HepG2 (cell line): ENCODE data around the gene CLEC18C. TPM values are rescaled to one million over a fixed set of nuclear protein-coding genes. Genes with fewer than 3 reads are reported as not detected.

Experiments used
- ARID4A ChIP-seq: sonication (generic); formaldehyde crosslinking; IDR thresholded peaks from 2 replicates; pipeline ENCODE4 v1.5.0; 2020; ENCODE audit warnings: mild to moderate bottlenecking, missing genetic modification reagents, borderline replicate concordance
- BORCS8-MEF2B ChIP-seq: sonication (generic); formaldehyde crosslinking; IDR thresholded peaks from 2 replicates; pipeline ENCODE4 v1.8.0; 2022; ENCODE audit warnings: mild to moderate bottlenecking, missing genetic modification reagents
- CTCF ChIP-seq: sonication (generic); formaldehyde crosslinking; IDR thresholded peaks from 2 replicates; pipeline ENCODE4 v1.5.0; 2020; ENCODE audit warnings: mild to moderate bottlenecking, missing genetic modification reagents, moderate library complexity
- FOXK2 ChIP-seq: fragments of 450-650 bp; IDR thresholded peaks from 2 replicates; pipeline ENCODE4 v1.6.1; 2016
- GLMP ChIP-seq: sonication (generic); formaldehyde crosslinking; IDR thresholded peaks from 2 replicates; pipeline ENCODE4 v1.9.0; 2021; ENCODE audit warnings: missing genetic modification reagents, mild to moderate bottlenecking, borderline replicate concordance
- HNF4G ChIP-seq, 2 experiments: sonication (generic) in 1 of 2; formaldehyde crosslinking in 1 of 2; IDR thresholded peaks; 2 replicates each; pipeline versions ENCODE4 v1.4.0 to v1.6.1; 2011 to 2020; ENCODE audit warnings: borderline replicate concordance in 2 of 2, low read depth in 2 of 2, mild to moderate bottlenecking in 2 of 2, low read length in 1 of 2, missing genetic modification reagents in 1 of 2, moderate library complexity in 1 of 2
- IRF9 ChIP-seq: sonication (generic); formaldehyde crosslinking; IDR thresholded peaks from 2 replicates; pipeline ENCODE4 v1.8.0; 2022; ENCODE audit warnings: missing genetic modification reagents, mild to moderate bottlenecking, borderline replicate concordance
- MIER2 ChIP-seq: IDR thresholded peaks from 2 replicates; pipeline ENCODE4 v1.6.1; 2016; ENCODE audit warnings: missing biosample characterization, missing genetic modification reagents
- PLSCR1 ChIP-seq: sonication (generic); formaldehyde crosslinking; IDR thresholded peaks from 2 replicates; pipeline ENCODE4 v1.5.0; 2020; ENCODE audit warnings: missing genetic modification reagents, mild to moderate bottlenecking, borderline replicate concordance
- SIX4 ChIP-seq: sonication (generic); formaldehyde crosslinking; IDR thresholded peaks from 2 replicates; pipeline ENCODE4 v1.4.0; 2020; ENCODE audit warnings: missing genetic modification reagents
- TRIM24 ChIP-seq: sonication (generic); formaldehyde crosslinking; IDR thresholded peaks from 2 replicates; pipeline ENCODE4 v1.8.0; 2022; ENCODE audit warnings: mild to moderate bottlenecking, missing genetic modification reagents
- ZFP37 ChIP-seq: sonication (generic); formaldehyde crosslinking; IDR thresholded peaks from 2 replicates; pipeline ENCODE4 v1.4.0; 2020; ENCODE audit warnings: missing genetic modification reagents, borderline replicate concordance
- ZMYM2 ChIP-seq: sonication (generic); formaldehyde crosslinking; IDR thresholded peaks from 2 replicates; pipeline ENCODE4 v1.8.0; 2022; ENCODE audit warnings: mild to moderate bottlenecking, missing genetic modification reagents
- ZNF180 ChIP-seq: sonication (generic); formaldehyde crosslinking; IDR thresholded peaks from 2 replicates; pipeline ENCODE4 v1.4.0; 2020; ENCODE audit warnings: low read depth, missing genetic modification reagents, borderline replicate concordance
- ZNF333 ChIP-seq: sonication (generic); formaldehyde crosslinking; IDR thresholded peaks from 2 replicates; pipeline ENCODE4 v1.4.0; 2020; ENCODE audit warnings: mild to moderate bottlenecking, missing genetic modification reagents, borderline replicate concordance
- ZNF556 ChIP-seq: sonication (generic); formaldehyde crosslinking; IDR thresholded peaks from 2 replicates; pipeline ENCODE4 v1.4.0; 2020; ENCODE audit warnings: mild to moderate bottlenecking, missing genetic modification reagents, borderline replicate concordance
- ZSCAN20 ChIP-seq: sonication (generic); formaldehyde crosslinking; IDR thresholded peaks from 2 replicates; pipeline ENCODE4 v1.4.0; 2020; ENCODE audit warnings: missing genetic modification reagents, mild to moderate bottlenecking, borderline replicate concordance
- polyA plus RNA-seq, 8 experiments: library from polyadenylated mRNA; depleted of rRNA in 3 of 8; stranded (reverse) in 7 of 8; unstranded in 1 of 8; fragments of >200 nt; fragmentation: Illumina TruSeq in 4 of 8; extraction: Trizol in 4 of 8; gene quantifications; 2 replicates each; pipeline versions ENCODE4 v1.2.1 to v1.2.3, GENCODE V29; 2011 to 2016; ENCODE audit warnings: low read depth in 4 of 8, missing spikeins in 1 of 8, mixed read lengths in 1 of 8; ENCODE audit not compliant: insufficient read depth in 1 of 8
- total RNA-seq, 5 experiments: library from RNA; depleted of rRNA; stranded (reverse); fragments of >200 nt; fragmentation: Illumina TruSeq; extraction: Trizol; gene quantifications; 2 replicates each; pipeline ENCODE4 v1.2.3, GENCODE V29; 2016; ENCODE audit warnings: low read depth in 1 of 5

The CLEC18C gene
- total and polyA plus RNA-seq, 2 of the 13 experiments (the other 11 are each of a cell fraction or from before 2014, with no cell fraction given), result 0.15 to 0.29 TPM

GRCh38 chr16:70152578-70153302, 20.8 kb upstream of the CLEC18C start (continued):
- peak; percentile 64; the same call in 1 of the 2 replicates for TF ChIP-seq ARID4A (CRISPR knock-in tag)
- TF ChIP-seq ZNF556 (CRISPR knock-in tag), result no peak; the same call in 1 of the 2 replicates
- no peak for TF ChIP-seq TRIM24 (CRISPR knock-in tag)
- TF ChIP-seq ZFP37 (CRISPR knock-in tag), result no peak
- 0 out of 2 replicates have a peak, but pooled peaks have one; percentile 78 for TF ChIP-seq BORCS8-MEF2B (CRISPR knock-in tag)
- no peak for TF ChIP-seq FOXK2
- no peak for TF ChIP-seq GLMP (CRISPR knock-in tag)
- no peak for TF ChIP-seq PLSCR1 (CRISPR knock-in tag)
- no peak for TF ChIP-seq ZSCAN20 (CRISPR knock-in tag)
- peak; percentile 63; the same call in 1 of the 2 replicates for TF ChIP-seq ZNF333 (CRISPR knock-in tag)
- TF ChIP-seq CTCF (CRISPR knock-in tag), result 0 out of 2 replicates have a peak, but pooled peaks have one; percentile 13
- TF ChIP-seq HNF4G (IDR thresholded peaks at IDR 0.05; ENCODE audit: borderline replicate concordance, low read depth, low read length), result peak; percentile 66; the same call in 1 of the 2 replicates
- TF ChIP-seq HNF4G (CRISPR knock-in tag; IDR thresholded peaks at IDR 0.05; ENCODE audit: borderline replicate concordance, low read depth), result no peak
- peak; percentile 43; the same call in 1 of the 2 replicates for TF ChIP-seq SIX4 (CRISPR knock-in tag)
- TF ChIP-seq ZNF180, result no peak
- TF ChIP-seq MIER2 (CRISPR knock-in tag), result peak; percentile 38; the same call in 1 of the 2 replicates
- TF ChIP-seq ZMYM2 (CRISPR knock-in tag), result 0 out of 2 replicates have a peak, but pooled peaks have one; percentile 32
- TF ChIP-seq IRF9 (CRISPR knock-in tag), result no peak
